ENCODE measurements around the gene CXCL12.

DNA sequence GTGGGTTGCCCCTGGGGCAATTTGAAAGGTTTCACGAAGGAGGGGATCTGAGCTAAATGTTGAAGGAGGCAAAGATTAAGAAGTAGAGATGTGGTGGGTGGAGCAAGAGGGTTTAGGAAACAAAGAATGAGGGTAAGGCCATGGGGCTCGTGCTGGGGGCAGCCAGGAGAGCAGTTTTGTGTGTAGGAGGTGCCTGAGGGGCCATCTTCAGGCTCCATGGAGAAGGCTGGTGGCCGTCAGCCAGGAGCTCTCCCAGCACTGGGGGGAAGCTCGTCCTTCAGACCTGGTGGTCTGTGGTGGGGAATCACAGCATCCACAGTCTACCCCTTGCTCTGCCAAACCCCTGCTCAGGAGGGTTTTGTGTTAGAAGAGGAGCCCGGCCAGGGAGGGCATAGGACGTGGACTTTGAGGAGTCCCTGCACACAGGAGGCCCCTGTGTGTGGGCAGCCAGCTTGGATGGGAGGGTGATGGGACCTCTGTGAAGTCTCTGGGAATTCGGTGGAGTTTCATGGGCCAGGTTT lies 11.8 kb upstream of the CXCL12 start:
- no peak for TF ChIP-seq POLR2AphosphoS5 (IDR thresholded peaks at IDR 0.05)
- TF ChIP-seq, protein P1, sequence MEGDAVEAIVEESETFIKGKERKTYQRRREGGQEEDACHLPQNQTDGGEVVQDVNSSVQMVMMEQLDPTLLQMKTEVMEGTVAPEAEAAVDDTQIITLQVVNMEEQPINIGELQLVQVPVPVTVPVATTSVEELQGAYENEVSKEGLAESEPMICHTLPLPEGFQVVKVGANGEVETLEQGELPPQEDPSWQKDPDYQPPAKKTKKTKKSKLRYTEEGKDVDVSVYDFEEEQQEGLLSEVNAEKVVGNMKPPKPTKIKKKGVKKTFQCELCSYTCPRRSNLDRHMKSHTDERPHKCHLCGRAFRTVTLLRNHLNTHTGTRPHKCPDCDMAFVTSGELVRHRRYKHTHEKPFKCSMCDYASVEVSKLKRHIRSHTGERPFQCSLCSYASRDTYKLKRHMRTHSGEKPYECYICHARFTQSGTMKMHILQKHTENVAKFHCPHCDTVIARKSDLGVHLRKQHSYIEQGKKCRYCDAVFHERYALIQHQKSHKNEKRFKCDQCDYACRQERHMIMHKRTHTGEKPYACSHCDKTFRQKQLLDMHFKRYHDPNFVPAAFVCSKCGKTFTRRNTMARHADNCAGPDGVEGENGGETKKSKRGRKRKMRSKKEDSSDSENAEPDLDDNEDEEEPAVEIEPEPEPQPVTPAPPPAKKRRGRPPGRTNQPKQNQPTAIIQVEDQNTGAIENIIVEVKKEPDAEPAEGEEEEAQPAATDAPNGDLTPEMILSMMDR (IDR thresholded peaks at IDR 0.05 in 8 of 11, conservative IDR thresholded peaks at IDR 0.05 in 3 of 11), result no peak
- no peak for TF ChIP-seq POLR2A (IDR thresholded peaks at IDR 0.05)
